Transverse colon (tissue), 4 donors: ENCODE data around the gene GOLGA1. TPM values are rescaled to one million over a fixed set of nuclear protein-coding genes. Genes with fewer than 3 reads are reported as not detected.

ENCODE experiments used
- DNase-seq: peaks from one replicate; pipeline ENCODE4 v3.0.0-alpha.2; 2019
- H3K27ac ChIP-seq, 4 donors: fragments of 200-600 bp; sonication (generic); 2 replicates each; pipeline ENCODE4 v1.5.1; 2016 to 2018; ENCODE audit warnings: inconsistent platforms in 4 of 4
- H3K27me3 ChIP-seq: fragments of 200-600 bp; sonication (generic); 2 replicates; pipeline ENCODE4 v1.5.1; 2017; ENCODE audit warnings: inconsistent platforms
- H3K36me3 ChIP-seq, 4 donors: fragments of 200-600 bp; sonication (generic); 2 replicates each; pipeline ENCODE4 v1.5.1; 2017 to 2019; ENCODE audit warnings: inconsistent platforms in 4 of 4
- H3K4me1 ChIP-seq, 4 donors: fragments of 200-600 bp; sonication (generic); 2 replicates each; pipeline ENCODE4 v1.5.1; 2017 to 2020; ENCODE audit warnings: inconsistent platforms in 4 of 4
- H3K4me3 ChIP-seq, 4 donors: fragments of 200-600 bp; sonication (generic); 1 replicate in 1 of 4; 2 replicates in 3 of 4; pipeline versions ENCODE4 v1.5.1 to v1.6.1; 2017 to 2019; ENCODE audit warnings: inconsistent platforms in 4 of 4
- H3K9me3 ChIP-seq, 2 donors: fragments of 200-600 bp; sonication (generic); 2 replicates each; pipeline ENCODE4 v1.5.1; 2017 to 2019; ENCODE audit warnings: inconsistent platforms in 2 of 2
- CTCF ChIP-seq, 5 experiments: fragments of 200-600 bp in 3 of 5; fragments of 450-650 bp in 2 of 5; sonication (generic) in 3 of 5; IDR thresholded peaks; 1 replicate in 2 of 5; 2 replicates in 3 of 5; pipeline ENCODE4 v1.5.1; 2016 to 2017; ENCODE audit warnings: antibody characterized with exemption in 5 of 5, inconsistent platforms in 3 of 5, mild to moderate bottlenecking in 2 of 5, moderate library complexity in 1 of 5
- EP300 ChIP-seq: sonication (generic); formaldehyde crosslinking; IDR thresholded peaks from one replicate; pipeline ENCODE4 v1.6.1; 2017; ENCODE audit warnings: antibody characterized with exemption, low read depth
- POLR2A ChIP-seq: fragments of 450-650 bp; IDR thresholded peaks from one replicate; pipeline ENCODE4 v1.6.1; 2016; ENCODE audit warnings: antibody characterized with exemption, mild to moderate bottlenecking, moderate library complexity
- POLR2AphosphoS5 ChIP-seq, 3 donors: sonication (generic); formaldehyde crosslinking; IDR thresholded peaks; one replicate each; pipeline ENCODE4 v1.6.1; 2016; ENCODE audit warnings: antibody characterized with exemption in 3 of 3
- WGBS, 2 donors: methylation state at CpG; one replicate each; pipeline ENCODE4 v1.1.5; 2018; ENCODE audit warnings: low coverage in 1 of 2; 5-methylcytosine and 5-hydroxymethylcytosine counted together
- in situ Hi-C, 4 donors: fragments of 200-750 bp; cut with MboI; loops; one replicate each; pipeline versions ENCODE4 v1.15.0 to v1.15.1; 2017; ENCODE audit warnings: low sequenced_read_pairs in 3 of 4, low pct_ligation_motif_present in 1 of 4, low pct_unique_long_range_greater_than_20kb in 1 of 4
- intact Hi-C: fragments of 100-400 bp; cut with DNase I; formaldehyde crosslinking; loops from one replicate; pipeline ENCODE4 v1.15.1; 2023; ENCODE audit warnings: low total_unique reads
- small RNA-seq, 4 donors: library from RNA; depleted of rRNA; stranded (forward); fragments of <200 nt; gene quantifications; one replicate each; pipeline ENCODE3, GENCODE V24; 2016
- total RNA-seq, 4 donors: library from RNA; depleted of rRNA; stranded (reverse); fragments of >200 nt; gene quantifications; one replicate each; pipeline ENCODE4 v1.1.0, GENCODE V29; 2016

GOLGA1 gene
- total RNA-seq, 4 donors from 2014 or later = 24.3 to 144 (median 30.1) TPM

- in situ Hi-C loops = no loop called here
- WGBS, 2 donors = 38 to 58% methylated on average over 3 to 5 of the region's 5 CpGs
These were observed 111.6 kb downstream of the GOLGA1 start for GRCh38 chr9:124829334-124829669.

GRCh38 chr9:124828489-124829333, 112.2 kb downstream of the GOLGA1 start:
- 27 to 30% methylated on average over 2 of the region's 2 CpGs for WGBS, 2 donors
- H3K4me1 ChIP-seq = peaks cover 0 to 12% (median 6%) of the 10 kb centered on the region in 4 donors
- no peak for DNase-seq
- H3K27ac ChIP-seq = no peak overlapping the region
- intact Hi-C loops = no loop called here
- in situ Hi-C loops = no loop called here
- H3K4me3 ChIP-seq = no peak overlapping the region
- H3K36me3 ChIP-seq = no peaks in the 10 kb centered on the region
- no peaks in the 10 kb centered on the region for H3K27me3 ChIP-seq
- H3K9me3 ChIP-seq = no peaks in the 10 kb centered on the region
- TF ChIP-seq CTCF (IDR thresholded peaks at IDR 0.05) = no peak
- no peak for TF ChIP-seq EP300
- no peak for TF ChIP-seq POLR2AphosphoS5 (IDR thresholded peaks at IDR 0.05)
- no peak for TF ChIP-seq POLR2A

More at GRCh38 chr9:124829334-124829669, 111.6 kb downstream of the GOLGA1 start:
- Histone ChIP-seq H3K27ac (no peak overlapping the region), H3K36me3 (no peaks in the 10 kb centered on the region), H3K27me3 (no peaks in the 10 kb centered on the region), H3K4me3 (no peak overlapping the region), H3K9me3 (no peaks in the 10 kb centered on the region), H3K4me1 (peaks cover under 1 to 12% (median 7%) of the 10 kb centered on the region in 4 donors)
- DNase-seq = no peak
- TF ChIP-seq POLR2AphosphoS5 (IDR thresholded peaks at IDR 0.05) = no peak
- TF ChIP-seq EP300 = no peak
- TF ChIP-seq POLR2A = no peak
- TF ChIP-seq CTCF (IDR thresholded peaks at IDR 0.05) = no peak
- intact Hi-C loops = no loop called here

Small RNA genes within 50 kb of the gene (small RNA-seq; reads per million reads assigned to genes)
- 0 reads per million in 4 donors for gene RNU4-82P

Other genes starting within 250 kb of the GOLGA1 start
- 10 to 100 TPM in 3 of 4 donors, 1 to 10 TPM in 1; 9.7 to 14.6 (median 12.5) TPM for gene NR6A1, start 169.8 kb downstream of the GOLGA1 start, total RNA-seq
- 10 to 100 TPM in 3 of 4 donors, 1 to 10 TPM in 1; 9.4 to 59.1 (median 16.0) TPM for gene OLFML2A, start 163.9 kb downstream of the GOLGA1 start, total RNA-seq
- not detected for gene WDR38, start 87.6 kb downstream of the GOLGA1 start, total RNA-seq
- 1,000 to 10,000 TPM in 3 of 4 donors, 100 to 1,000 TPM in 1; 498 to 3,953 (median 1,382) TPM for gene RPL35, start 79.1 kb downstream of the GOLGA1 start, total RNA-seq
- 10 to 100 TPM in 3 of 4 donors, 1 to 10 TPM in 1; 9.8 to 37.0 (median 22.8) TPM for gene ARPC5L, start 79.0 kb downstream of the GOLGA1 start, total RNA-seq
- gene SCAI, start 202.4 kb upstream of the GOLGA1 start, total RNA-seq = 10 to 100 TPM; 10.4 to 38.6 (median 13.2) TPM
- 10 to 100 TPM; 15.1 to 34.7 (median 29.9) TPM for gene PPP6C, start 248.7 kb upstream of the GOLGA1 start, total RNA-seq